Ishikawa (cell line): ENCODE measurements around the gene RPTOR.

Experiments used
- CEBPB ChIP-seq: IDR thresholded peaks from 2 replicates; pipeline ENCODE4 v1.6.1; 2012
- CREB1 ChIP-seq: IDR thresholded peaks from 2 replicates; pipeline ENCODE4 v1.6.1; 2012; ENCODE audit warnings: low read depth
- EGR1 ChIP-seq: IDR thresholded peaks from 2 replicates; pipeline ENCODE4 v1.6.1; 2012
- EP300 ChIP-seq: IDR thresholded peaks from 2 replicates; pipeline ENCODE4 v1.6.1; 2012; ENCODE audit warnings: borderline replicate concordance
- FOXM1 ChIP-seq: IDR thresholded peaks from 2 replicates; pipeline ENCODE4 v1.6.1; 2012; ENCODE audit warnings: low read depth, borderline replicate concordance
- MAX ChIP-seq: IDR thresholded peaks from 2 replicates; pipeline ENCODE4 v1.6.1; 2012
- NFIC ChIP-seq: IDR thresholded peaks from 2 replicates; pipeline ENCODE4 v1.6.1; 2012
- RAD21 ChIP-seq: IDR thresholded peaks from 2 replicates; pipeline ENCODE4 v1.6.1; 2012; ENCODE audit warnings: low read depth
- REST ChIP-seq: IDR thresholded peaks from 2 replicates; pipeline ENCODE4 v1.6.1; 2012; ENCODE audit warnings: low read depth, mild to moderate bottlenecking
- TAF1 ChIP-seq: IDR thresholded peaks from 2 replicates; pipeline ENCODE4 v1.6.1; 2012; ENCODE audit warnings: low read depth, mild to moderate bottlenecking
- TCF12 ChIP-seq: IDR thresholded peaks from 2 replicates; pipeline ENCODE4 v1.6.1; 2012; ENCODE audit warnings: low read depth
- TEAD4 ChIP-seq: IDR thresholded peaks from 2 replicates; pipeline ENCODE4 v1.6.1; 2012
- USF1 ChIP-seq: IDR thresholded peaks from 2 replicates; pipeline ENCODE4 v1.6.1; 2012
- YY1 ChIP-seq: IDR thresholded peaks from 2 replicates; pipeline ENCODE4 v1.6.1; 2012; ENCODE audit warnings: low read depth
- ZBTB7A ChIP-seq: IDR thresholded peaks from 2 replicates; pipeline ENCODE4 v1.6.1; 2012; ENCODE audit warnings: low read depth

The RPTOR gene

GRCh38 chr17:80852476-80853015 is 307.9 kb downstream of the RPTOR start:
- TF ChIP-seq EP300 (no peak), EGR1 (no peak), MAX (no peak), TEAD4 (no peak), CREB1 (no peak), RAD21 (no peak), NFIC (no peak), FOXM1 (no peak), TAF1 (no peak), YY1 (no peak), USF1 (no peak), CEBPB (no peak), REST (no peak), TCF12 (no peak)

- no peak for TF ChIP-seq EGR1
- no peak for TF ChIP-seq FOXM1
- no peak for TF ChIP-seq CEBPB
- no peak for TF ChIP-seq ZBTB7A
- no peak for TF ChIP-seq USF1
- no peak for TF ChIP-seq NFIC
- no peak for TF ChIP-seq MAX
- TF ChIP-seq EP300: no peak
- TF ChIP-seq RAD21: no peak
- no peak for TF ChIP-seq TCF12
- no peak for TF ChIP-seq TAF1
- no peak for TF ChIP-seq YY1
- TF ChIP-seq TEAD4: no peak
These were observed 308.4 kb downstream of the RPTOR start for GRCh38 chr17:80853076-80853475.

- TF ChIP-seq TEAD4: no peak
These were observed 309.6 kb downstream of the RPTOR start for GRCh38 chr17:80854220-80854619.

- TF ChIP-seq FOXM1 (no peak), TAF1 (no peak), YY1 (no peak), TEAD4 (no peak), RAD21 (no peak)
These were observed 310.7 kb downstream of the RPTOR start for GRCh38 chr17:80855196-80855947.

- TF ChIP-seq TAF1 (no peak), YY1 (0 out of 2 replicates have a peak, but pooled peaks have one; percentile 15), USF1 (no peak), RAD21 (no peak), MAX (no peak), CEBPB (no peak), NFIC (peak; percentile 34; the same call in 1 of the 2 replicates), TCF12 (0 out of 2 replicates have a peak, but pooled peaks have one; percentile 40), FOXM1 (no peak), ZBTB7A (no peak), CREB1 (no peak), EP300 (peak; percentile 27; the same call in 1 of the 2 replicates), TEAD4 (peak; percentile 57)
These were observed 311.6 kb downstream of the RPTOR start for GRCh38 chr17:80855948-80856862.
